GM12875 (cell line): ENCODE results near the gene KEL.

Experiments used
- H3K4me3 ChIP-seq: one replicate; pipeline ENCODE4 v1.5.1; 2011; ENCODE audit warnings: low read depth, low read length, control low read depth
- TF ChIP-seq, protein P1 (sequence below): IDR thresholded peaks from 2 replicates; pipeline ENCODE4 v1.5.1; 2011; ENCODE audit warnings: low read depth, mild to moderate bottlenecking, control low read depth, inconsistent platforms, low read length, moderate library complexity, borderline replicate concordance; ENCODE audit not compliant: insufficient read depth

Gene KEL

DNA sequence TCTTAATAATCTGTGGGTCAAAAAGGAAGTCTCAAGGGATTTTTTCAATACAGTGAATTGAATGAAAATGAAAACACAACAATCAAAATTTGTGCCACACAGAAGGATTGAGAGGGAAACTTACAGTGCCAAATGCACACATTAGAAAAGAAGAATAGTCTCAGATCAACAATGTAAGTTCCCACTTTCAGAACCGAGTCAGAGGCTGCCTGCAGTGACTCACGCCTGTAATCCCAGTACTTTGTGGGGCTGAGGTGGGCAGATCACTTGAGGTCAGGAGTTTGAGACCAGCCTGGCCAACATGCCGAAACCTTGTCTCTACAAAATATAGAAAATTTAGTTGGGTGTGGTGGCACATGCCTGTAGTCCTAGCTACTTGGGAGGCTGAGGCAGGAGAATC, 12.5 kb upstream of the KEL start:
- TF ChIP-seq, protein P1, sequence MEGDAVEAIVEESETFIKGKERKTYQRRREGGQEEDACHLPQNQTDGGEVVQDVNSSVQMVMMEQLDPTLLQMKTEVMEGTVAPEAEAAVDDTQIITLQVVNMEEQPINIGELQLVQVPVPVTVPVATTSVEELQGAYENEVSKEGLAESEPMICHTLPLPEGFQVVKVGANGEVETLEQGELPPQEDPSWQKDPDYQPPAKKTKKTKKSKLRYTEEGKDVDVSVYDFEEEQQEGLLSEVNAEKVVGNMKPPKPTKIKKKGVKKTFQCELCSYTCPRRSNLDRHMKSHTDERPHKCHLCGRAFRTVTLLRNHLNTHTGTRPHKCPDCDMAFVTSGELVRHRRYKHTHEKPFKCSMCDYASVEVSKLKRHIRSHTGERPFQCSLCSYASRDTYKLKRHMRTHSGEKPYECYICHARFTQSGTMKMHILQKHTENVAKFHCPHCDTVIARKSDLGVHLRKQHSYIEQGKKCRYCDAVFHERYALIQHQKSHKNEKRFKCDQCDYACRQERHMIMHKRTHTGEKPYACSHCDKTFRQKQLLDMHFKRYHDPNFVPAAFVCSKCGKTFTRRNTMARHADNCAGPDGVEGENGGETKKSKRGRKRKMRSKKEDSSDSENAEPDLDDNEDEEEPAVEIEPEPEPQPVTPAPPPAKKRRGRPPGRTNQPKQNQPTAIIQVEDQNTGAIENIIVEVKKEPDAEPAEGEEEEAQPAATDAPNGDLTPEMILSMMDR = no peak
- H3K4me3 ChIP-seq = no peak overlapping the region

DNA sequence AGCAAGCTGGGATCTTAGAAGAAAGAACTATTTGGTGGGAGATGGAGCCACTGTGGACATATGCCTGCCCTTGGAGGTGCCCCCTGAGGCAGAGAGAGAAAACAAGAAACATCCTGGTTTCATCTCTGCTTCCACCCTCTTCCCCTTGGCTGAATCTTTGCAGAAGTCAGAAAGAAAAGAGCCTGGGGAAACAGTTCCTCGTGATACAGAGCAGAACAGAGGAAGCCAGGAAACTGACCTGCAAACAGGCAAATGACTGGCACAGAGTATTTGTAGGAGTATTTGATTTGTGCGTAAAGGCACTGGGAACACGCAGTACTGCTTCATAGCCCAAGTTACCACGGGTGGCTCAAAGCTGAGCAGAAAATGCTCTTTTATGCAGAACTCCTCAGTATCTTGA, 7.0 kb upstream of the KEL start:
- no peak overlapping the region for H3K4me3 ChIP-seq
- TF ChIP-seq, protein P1 = no peak

DNA sequence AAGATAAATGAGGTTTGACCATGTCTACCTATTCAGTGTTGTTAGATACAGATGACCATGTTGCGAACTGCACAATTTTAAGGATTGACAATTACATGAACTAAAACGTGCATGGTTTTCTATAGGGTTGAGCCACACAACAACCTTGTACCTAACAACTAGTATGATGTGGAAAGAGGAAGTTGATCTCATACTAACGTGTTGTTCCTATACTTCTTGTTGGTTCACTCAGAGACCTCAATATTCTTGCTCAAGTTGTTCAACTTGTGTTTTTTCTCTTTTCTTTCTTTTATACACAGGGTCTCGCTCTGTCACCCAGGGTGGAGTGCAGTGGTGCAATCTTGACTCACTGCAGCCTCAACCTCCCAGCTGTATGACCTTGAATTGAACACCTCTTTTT, 6.1 kb upstream of the KEL start:
- no peak overlapping the region for H3K4me3 ChIP-seq
- TF ChIP-seq, protein P1 = no peak

DNA sequence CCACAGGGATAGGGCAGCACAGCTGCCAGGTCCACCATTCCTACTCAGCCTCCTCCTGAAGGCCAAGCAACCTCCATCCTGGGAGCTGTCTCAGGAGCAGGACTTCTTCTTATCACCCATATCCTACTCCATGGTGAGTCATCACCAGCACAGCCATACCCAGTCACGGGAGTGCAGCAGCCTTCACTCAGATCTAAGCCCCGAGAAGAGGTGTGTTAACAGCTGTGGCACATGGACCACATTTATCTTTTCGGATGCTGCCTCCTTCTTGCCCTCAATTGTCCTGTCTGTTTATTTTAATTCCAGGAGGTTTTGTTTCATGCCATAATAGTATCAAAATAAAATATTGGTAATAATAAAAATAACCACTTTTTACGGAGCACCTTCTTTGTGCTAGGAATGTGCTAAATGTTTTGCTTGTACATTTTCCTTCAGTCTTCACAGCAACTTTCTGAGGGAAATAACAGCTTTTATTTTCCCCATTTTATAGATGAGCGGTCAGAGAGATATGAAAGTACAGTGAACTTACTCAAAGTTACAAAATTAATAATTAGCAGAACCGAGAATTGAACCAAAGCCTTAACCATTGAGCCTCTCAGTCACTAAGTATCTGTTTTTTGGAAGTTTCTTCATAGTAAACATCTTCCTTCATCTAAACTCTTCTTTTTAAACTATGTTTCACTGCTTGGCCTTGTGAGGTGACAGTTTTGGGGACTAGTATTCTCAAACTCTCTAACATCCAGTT, 2.5 kb upstream of the KEL start:
- H3K4me3 ChIP-seq = no peak overlapping the region
- TF ChIP-seq, protein P1 = no peak

DNA sequence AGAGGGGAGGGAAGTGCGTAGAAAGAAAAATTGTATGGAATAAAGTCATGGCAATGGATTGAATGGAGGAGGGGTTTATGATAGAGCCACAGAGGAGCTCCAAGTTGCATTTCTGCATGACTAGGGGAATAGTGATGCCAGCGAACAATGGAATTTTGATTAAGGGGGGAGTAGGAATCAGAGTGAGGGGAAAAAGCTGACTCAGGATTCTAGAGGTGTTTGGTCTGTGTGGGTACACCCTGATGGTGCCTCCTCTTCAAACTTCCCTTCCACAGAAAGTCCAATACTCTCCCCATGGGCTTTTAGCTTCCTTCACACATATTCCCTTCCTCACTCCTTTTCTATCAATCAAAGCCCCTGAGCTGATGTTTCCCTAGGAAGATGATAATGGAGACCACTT, 1.8 kb upstream of the KEL start:
- no peak overlapping the region for H3K4me3 ChIP-seq
- TF ChIP-seq, protein P1 = no peak

DNA sequence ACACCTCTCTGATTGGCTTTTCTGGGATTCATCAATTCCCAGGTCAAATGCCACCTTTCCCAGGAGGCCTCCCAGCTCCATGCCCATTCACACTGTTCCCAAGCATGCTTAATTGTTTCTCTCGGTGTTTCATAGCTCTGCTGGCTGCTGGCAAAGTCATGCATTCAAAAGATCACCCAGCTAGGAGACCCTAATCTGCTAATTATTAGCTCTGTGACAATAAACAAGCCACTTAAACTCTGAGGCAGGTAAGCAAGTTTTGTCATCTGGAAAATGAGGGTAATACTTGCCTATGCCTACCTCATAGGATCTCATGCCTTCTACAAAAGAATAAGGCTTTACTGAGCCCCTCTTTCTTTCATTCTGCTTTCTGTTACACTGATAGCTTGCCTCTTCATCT, 828 bp upstream of the KEL start:
- TF ChIP-seq, protein P1 = no peak
- no peak overlapping the region for H3K4me3 ChIP-seq

DNA sequence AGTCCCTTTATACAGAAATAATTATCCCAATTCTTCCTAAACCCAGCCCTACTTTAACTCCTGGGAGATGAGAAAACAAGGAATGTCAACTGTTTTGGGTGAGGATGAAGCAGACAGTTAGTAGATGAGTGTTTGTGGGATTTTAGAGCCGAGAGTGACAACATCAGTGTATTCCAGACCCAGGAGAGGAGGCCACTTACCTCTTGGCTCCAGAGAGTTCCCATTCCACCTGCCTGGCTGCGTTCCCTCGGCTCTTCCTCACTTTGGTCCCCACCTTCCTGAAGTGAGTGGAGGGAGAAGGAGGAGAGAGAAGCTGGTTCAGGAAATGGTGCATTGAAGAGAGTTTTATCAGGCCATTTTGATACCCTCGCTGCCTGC, 579 bp downstream of the KEL start:
- H3K4me3 ChIP-seq = no peak overlapping the region
- TF ChIP-seq, protein P1 = no peak
